Nephron progenitor cell (in vitro differentiated cells): ENCODE measurements around the gene NR0B2.

Experiments
- DNase-seq: peaks from one replicate; pipeline ENCODE4 v3.0.0; 2021
- H3K27ac Mint-ChIP-seq: 2 replicates; pipeline ENCODE4 v1.8.0; 2021; ENCODE audit warnings: mild to moderate bottlenecking, moderate library complexity, mixed read lengths
- H3K27me3 Mint-ChIP-seq: 2 replicates; pipeline ENCODE4 v1.8.0; 2021; ENCODE audit warnings: mild to moderate bottlenecking, low read depth, mixed read lengths; ENCODE audit not compliant: poor library complexity
- H3K36me3 Mint-ChIP-seq: 2 replicates; pipeline ENCODE4 v1.8.0; 2021; ENCODE audit warnings: low read depth, mixed read lengths
- H3K4me1 Mint-ChIP-seq: 2 replicates; pipeline ENCODE4 v1.8.0; 2021; ENCODE audit warnings: mixed read lengths
- H3K4me3 Mint-ChIP-seq: 2 replicates; pipeline ENCODE4 v1.8.0; 2021; ENCODE audit warnings: mild to moderate bottlenecking, moderate library complexity, mixed read lengths
- H3K9me3 Mint-ChIP-seq: 2 replicates; pipeline ENCODE4 v1.8.0; 2021; ENCODE audit warnings: mild to moderate bottlenecking, moderate library complexity, mixed read lengths
- TF ChIP-seq, protein P1 (sequence below): fragments of 200-600 bp; sonication (generic); IDR thresholded peaks from 2 replicates; pipeline ENCODE4 v1.5.0; 2021; ENCODE audit warnings: antibody characterized with exemption

Gene NR0B2

DNA sequence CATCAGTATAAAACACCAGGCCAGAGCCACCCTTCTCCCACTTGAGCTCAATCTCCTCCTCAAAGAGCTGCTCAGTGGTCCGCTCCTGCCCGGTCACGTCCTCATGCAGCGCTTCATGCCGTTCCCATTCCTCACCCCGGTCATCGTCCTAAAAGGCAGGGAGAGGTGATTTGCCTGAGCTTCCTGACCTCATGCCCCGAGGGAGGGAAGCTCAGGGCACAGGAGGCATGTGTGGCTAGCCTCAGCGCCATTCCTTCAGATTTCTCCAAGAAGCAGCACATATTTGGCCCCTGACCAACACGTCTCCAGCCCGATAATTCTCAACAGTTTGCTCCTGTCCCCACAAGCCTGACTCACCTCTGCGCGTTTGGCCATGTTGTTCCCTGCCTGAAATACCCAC is 19.5 kb downstream of the NR0B2 start:
- Mint-ChIP-seq H3K4me3 (no peak overlapping the region), H3K27ac (peak overlapping the region; percentile 39), H3K36me3 (peaks cover 46% of the 10 kb centered on the region), H3K4me1 (peaks cover 19% of the 10 kb centered on the region), H3K27me3 (peaks cover 5% of the 10 kb centered on the region), H3K9me3 (no peaks in the 10 kb centered on the region)
- DNase-seq, result no peak
- TF ChIP-seq, protein P1, sequence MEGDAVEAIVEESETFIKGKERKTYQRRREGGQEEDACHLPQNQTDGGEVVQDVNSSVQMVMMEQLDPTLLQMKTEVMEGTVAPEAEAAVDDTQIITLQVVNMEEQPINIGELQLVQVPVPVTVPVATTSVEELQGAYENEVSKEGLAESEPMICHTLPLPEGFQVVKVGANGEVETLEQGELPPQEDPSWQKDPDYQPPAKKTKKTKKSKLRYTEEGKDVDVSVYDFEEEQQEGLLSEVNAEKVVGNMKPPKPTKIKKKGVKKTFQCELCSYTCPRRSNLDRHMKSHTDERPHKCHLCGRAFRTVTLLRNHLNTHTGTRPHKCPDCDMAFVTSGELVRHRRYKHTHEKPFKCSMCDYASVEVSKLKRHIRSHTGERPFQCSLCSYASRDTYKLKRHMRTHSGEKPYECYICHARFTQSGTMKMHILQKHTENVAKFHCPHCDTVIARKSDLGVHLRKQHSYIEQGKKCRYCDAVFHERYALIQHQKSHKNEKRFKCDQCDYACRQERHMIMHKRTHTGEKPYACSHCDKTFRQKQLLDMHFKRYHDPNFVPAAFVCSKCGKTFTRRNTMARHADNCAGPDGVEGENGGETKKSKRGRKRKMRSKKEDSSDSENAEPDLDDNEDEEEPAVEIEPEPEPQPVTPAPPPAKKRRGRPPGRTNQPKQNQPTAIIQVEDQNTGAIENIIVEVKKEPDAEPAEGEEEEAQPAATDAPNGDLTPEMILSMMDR, result no peak

- peak overlapping the region; percentile 97 for H3K4me3 Mint-ChIP-seq
- H3K27ac Mint-ChIP-seq, result no peak overlapping the region
- peaks cover 57% of the 10 kb centered on the region for H3K36me3 Mint-ChIP-seq
- peaks cover 19% of the 10 kb centered on the region for H3K4me1 Mint-ChIP-seq
- H3K27me3 Mint-ChIP-seq, result no peaks in the 10 kb centered on the region
- TF ChIP-seq, protein P1, result no peak
- no peak for DNase-seq
- H3K9me3 Mint-ChIP-seq, result no peaks in the 10 kb centered on the region
Measured at GRCh38 chr1:26890467-26890796, 23.3 kb downstream of the NR0B2 start.

DNA sequence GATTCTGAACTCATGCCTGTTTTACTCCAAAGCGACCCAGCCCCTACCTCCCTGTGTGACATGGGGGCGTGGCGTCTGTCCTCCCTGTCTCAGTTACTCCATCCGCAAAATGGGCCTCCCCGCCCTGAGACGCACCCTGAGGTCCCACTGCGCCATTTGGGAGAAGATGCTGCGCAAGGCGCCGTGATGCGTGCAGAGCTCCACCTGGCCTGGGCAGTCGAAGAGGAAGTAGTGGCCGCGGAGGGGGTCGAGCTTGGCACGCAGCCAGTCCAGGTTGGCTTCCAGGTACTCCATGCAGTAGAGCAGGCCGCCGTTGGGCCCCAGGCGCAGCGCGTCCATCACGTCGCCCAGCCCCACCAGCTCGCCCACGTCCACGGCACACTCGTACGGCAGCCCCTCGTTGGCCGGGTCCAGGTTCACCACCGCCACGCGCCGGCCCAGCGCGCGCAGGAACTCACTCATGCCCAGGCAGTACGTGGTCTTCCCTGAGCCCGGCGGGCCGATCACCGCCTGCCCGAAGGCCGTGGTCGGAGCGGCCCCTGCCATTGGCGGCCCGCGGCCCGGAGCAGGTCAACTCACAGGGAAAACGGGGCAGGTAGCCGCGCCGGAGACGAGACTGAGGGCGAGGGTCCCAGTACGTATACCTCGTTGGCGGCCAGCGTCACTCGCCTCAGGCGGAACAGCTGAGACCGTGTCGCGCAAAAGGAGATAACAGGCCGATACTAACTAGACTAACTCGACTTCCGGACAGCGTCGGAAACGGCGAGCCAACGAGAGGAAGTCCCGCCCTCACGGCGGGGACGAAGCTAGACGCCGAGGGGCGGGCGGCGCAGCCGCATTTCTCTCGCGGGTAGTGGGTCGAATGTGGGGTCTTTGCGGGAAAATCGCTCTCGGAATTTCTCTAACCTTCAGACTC is 24.0 kb downstream of the NR0B2 start, which contains the start of gene GPN2:
GPN2 (minus strand) TSS at position 733 of the 916 bp plus-strand sequence; CDS start at position 546, 187 bp downstream.
- H3K4me1 Mint-ChIP-seq, result peaks cover 19% of the 10 kb centered on the region
- no peaks in the 10 kb centered on the region for H3K27me3 Mint-ChIP-seq
- no peaks in the 10 kb centered on the region for H3K9me3 Mint-ChIP-seq
- peak; percentile 76 for DNase-seq
- peak within 1 kb of the TSS; percentile 96 for H3K27ac Mint-ChIP-seq
- H3K4me3 Mint-ChIP-seq, result peak within 1 kb of the TSS; percentile 97
- TF ChIP-seq, protein P1, result no peak
- H3K36me3 Mint-ChIP-seq, result peaks cover 57% of the 10 kb centered on the region

GRCh38 chr1:26888231-26888630 is 25.5 kb downstream of the NR0B2 start:
- no peaks in the 10 kb centered on the region for H3K27me3 Mint-ChIP-seq
- TF ChIP-seq, protein P1, result no peak
- no peak for DNase-seq
- H3K36me3 Mint-ChIP-seq, result peaks cover 57% of the 10 kb centered on the region
- peaks cover 19% of the 10 kb centered on the region for H3K4me1 Mint-ChIP-seq
- H3K4me3 Mint-ChIP-seq, result peak overlapping the region; percentile 97
- H3K9me3 Mint-ChIP-seq, result no peaks in the 10 kb centered on the region
- H3K27ac Mint-ChIP-seq, result peak overlapping the region; percentile 94

DNA sequence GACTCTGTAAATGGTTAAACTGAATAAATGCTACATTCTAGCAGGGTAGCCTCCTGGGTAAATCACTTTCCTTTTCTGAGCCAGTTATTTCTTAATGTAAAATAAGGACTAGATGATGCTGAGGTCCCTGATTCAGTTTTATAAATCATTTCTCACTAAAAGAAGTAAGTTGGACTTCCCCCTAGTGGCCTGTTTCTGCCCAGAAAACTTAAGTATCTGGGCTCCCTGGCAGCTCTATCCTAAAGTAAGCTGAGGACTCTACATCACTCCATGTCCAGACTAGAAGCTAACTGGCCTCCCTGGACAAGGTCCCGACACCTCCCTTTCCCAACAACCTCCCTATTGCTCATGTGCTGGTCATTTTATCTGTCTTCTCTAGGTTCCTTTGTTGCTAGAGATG is 26.6 kb downstream of the NR0B2 start:
- peaks cover 59% of the 10 kb centered on the region for H3K36me3 Mint-ChIP-seq

More for the DNA sequence above, 26.6 kb downstream of the NR0B2 start:
- H3K27ac Mint-ChIP-seq, result no peak overlapping the region
- H3K27me3 Mint-ChIP-seq, result no peaks in the 10 kb centered on the region
- peak overlapping the region; percentile 29 for H3K4me3 Mint-ChIP-seq
- TF ChIP-seq, protein P1, result no peak
- no peak for DNase-seq
- H3K4me1 Mint-ChIP-seq, result peaks cover 19% of the 10 kb centered on the region
- H3K9me3 Mint-ChIP-seq, result no peaks in the 10 kb centered on the region
